ENCODE results near the gene MIF4GD. TPM values are rescaled to one million over a fixed set of nuclear protein-coding genes. Genes with fewer than 3 reads are reported as not detected.

Gene MIF4GD
- total and polyA plus RNA-seq, 9 of the 15 experiments (the other 6 are each of a cell fraction or from before 2014, with no cell fraction given) = 11.8 to 63.8 (median 28.1) TPM

DNA sequence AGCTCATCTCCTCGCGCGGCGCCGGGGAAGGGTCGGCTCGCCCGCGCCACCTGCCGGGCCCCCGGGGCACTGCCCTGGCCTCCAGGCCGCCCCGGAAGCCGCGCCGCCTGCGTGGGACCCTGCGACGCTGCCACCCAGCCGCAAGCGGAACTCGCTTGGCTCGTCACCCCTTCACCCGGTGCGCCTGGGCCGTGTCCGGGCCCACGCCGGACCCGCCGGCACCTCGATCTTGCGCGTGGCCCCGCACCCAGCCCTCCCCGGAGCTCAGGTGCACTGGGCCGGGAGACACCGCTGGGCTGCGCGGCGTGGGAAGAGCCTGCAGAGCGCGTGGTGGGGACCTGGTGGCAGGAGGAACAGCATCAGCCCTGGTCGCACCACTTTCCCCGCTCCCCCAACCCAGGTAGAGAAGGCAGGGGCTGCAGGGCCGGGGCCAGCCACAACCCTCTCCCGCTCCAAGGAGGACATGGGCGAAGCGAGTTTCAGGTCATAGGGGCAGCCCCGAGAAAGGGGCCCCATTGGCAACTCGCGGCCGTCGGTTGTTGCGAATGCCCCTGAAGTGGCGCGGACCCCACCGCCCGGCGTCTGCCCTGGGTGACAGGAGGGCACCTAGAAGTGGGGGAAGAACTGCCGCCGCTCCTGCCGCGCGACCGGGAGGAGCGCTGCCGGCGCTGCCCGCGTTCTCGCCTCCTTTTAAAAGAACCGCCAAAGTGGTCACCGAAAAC, 363 bp upstream of the MIF4GD start (continued):
- TF ChIP-seq, protein P1, sequence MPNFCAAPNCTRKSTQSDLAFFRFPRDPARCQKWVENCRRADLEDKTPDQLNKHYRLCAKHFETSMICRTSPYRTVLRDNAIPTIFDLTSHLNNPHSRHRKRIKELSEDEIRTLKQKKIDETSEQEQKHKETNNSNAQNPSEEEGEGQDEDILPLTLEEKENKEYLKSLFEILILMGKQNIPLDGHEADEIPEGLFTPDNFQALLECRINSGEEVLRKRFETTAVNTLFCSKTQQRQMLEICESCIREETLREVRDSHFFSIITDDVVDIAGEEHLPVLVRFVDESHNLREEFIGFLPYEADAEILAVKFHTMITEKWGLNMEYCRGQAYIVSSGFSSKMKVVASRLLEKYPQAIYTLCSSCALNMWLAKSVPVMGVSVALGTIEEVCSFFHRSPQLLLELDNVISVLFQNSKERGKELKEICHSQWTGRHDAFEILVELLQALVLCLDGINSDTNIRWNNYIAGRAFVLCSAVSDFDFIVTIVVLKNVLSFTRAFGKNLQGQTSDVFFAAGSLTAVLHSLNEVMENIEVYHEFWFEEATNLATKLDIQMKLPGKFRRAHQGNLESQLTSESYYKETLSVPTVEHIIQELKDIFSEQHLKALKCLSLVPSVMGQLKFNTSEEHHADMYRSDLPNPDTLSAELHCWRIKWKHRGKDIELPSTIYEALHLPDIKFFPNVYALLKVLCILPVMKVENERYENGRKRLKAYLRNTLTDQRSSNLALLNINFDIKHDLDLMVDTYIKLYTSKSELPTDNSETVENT (CRISPR knock-in tag; IDR thresholded peaks at IDR 0.05) = no peak
- TF ChIP-seq, protein P2, sequence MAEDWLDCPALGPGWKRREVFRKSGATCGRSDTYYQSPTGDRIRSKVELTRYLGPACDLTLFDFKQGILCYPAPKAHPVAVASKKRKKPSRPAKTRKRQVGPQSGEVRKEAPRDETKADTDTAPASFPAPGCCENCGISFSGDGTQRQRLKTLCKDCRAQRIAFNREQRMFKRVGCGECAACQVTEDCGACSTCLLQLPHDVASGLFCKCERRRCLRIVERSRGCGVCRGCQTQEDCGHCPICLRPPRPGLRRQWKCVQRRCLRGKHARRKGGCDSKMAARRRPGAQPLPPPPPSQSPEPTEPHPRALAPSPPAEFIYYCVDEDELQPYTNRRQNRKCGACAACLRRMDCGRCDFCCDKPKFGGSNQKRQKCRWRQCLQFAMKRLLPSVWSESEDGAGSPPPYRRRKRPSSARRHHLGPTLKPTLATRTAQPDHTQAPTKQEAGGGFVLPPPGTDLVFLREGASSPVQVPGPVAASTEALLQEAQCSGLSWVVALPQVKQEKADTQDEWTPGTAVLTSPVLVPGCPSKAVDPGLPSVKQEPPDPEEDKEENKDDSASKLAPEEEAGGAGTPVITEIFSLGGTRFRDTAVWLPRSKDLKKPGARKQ (CRISPR knock-in tag; IDR thresholded peaks at IDR 0.05) = no peak
- no peak for TF ChIP-seq TRIM28 (IDR thresholded peaks at IDR 0.05)
- TF ChIP-seq, protein P3, sequence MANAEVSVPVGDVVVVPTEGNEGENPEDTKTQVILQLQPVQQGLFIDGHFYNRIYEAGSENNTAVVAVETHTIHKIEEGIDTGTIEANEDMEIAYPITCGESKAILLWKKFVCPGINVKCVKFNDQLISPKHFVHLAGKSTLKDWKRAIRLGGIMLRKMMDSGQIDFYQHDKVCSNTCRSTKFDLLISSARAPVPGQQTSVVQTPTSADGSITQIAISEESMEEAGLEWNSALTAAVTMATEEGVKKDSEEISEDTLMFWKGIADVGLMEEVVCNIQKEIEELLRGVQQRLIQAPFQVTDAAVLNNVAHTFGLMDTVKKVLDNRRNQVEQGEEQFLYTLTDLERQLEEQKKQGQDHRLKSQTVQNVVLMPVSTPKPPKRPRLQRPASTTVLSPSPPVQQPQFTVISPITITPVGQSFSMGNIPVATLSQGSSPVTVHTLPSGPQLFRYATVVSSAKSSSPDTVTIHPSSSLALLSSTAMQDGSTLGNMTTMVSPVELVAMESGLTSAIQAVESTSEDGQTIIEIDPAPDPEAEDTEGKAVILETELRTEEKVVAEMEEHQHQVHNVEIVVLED (CRISPR knock-in tag; IDR thresholded peaks at IDR 0.05) = peak; percentile 74
- TF ChIP-seq EP400 (IDR thresholded peaks at IDR 0.05) = peak; percentile 79; the same call in 1 of the 2 replicates
- peak; percentile 73; the same call in 1 of the 2 replicates for TF ChIP-seq POLR2A (conservative IDR thresholded peaks at IDR 0.05)
- TF ChIP-seq ZNF444 (CRISPR knock-in tag; IDR thresholded peaks at IDR 0.05) = no peak
- TF ChIP-seq SMAD2 (IDR thresholded peaks at IDR 0.05; ENCODE audit: low read depth, low read length) = no peak
- no peak for TF ChIP-seq MEF2A (IDR thresholded peaks at IDR 0.05; ENCODE audit: control insufficient read depth, low read depth, low read length)
- TF ChIP-seq, protein P4, sequence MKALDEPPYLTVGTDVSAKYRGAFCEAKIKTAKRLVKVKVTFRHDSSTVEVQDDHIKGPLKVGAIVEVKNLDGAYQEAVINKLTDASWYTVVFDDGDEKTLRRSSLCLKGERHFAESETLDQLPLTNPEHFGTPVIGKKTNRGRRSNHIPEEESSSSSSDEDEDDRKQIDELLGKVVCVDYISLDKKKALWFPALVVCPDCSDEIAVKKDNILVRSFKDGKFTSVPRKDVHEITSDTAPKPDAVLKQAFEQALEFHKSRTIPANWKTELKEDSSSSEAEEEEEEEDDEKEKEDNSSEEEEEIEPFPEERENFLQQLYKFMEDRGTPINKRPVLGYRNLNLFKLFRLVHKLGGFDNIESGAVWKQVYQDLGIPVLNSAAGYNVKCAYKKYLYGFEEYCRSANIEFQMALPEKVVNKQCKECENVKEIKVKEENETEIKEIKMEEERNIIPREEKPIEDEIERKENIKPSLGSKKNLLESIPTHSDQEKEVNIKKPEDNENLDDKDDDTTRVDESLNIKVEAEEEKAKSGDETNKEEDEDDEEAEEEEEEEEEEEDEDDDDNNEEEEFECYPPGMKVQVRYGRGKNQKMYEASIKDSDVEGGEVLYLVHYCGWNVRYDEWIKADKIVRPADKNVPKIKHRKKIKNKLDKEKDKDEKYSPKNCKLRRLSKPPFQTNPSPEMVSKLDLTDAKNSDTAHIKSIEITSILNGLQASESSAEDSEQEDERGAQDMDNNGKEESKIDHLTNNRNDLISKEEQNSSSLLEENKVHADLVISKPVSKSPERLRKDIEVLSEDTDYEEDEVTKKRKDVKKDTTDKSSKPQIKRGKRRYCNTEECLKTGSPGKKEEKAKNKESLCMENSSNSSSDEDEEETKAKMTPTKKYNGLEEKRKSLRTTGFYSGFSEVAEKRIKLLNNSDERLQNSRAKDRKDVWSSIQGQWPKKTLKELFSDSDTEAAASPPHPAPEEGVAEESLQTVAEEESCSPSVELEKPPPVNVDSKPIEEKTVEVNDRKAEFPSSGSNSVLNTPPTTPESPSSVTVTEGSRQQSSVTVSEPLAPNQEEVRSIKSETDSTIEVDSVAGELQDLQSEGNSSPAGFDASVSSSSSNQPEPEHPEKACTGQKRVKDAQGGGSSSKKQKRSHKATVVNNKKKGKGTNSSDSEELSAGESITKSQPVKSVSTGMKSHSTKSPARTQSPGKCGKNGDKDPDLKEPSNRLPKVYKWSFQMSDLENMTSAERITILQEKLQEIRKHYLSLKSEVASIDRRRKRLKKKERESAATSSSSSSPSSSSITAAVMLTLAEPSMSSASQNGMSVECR (CRISPR knock-in tag; IDR thresholded peaks at IDR 0.05) = peak; percentile 90
- TF ChIP-seq, protein P5, sequence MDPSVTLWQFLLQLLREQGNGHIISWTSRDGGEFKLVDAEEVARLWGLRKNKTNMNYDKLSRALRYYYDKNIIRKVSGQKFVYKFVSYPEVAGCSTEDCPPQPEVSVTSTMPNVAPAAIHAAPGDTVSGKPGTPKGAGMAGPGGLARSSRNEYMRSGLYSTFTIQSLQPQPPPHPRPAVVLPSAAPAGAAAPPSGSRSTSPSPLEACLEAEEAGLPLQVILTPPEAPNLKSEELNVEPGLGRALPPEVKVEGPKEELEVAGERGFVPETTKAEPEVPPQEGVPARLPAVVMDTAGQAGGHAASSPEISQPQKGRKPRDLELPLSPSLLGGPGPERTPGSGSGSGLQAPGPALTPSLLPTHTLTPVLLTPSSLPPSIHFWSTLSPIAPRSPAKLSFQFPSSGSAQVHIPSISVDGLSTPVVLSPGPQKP (CRISPR knock-in tag; IDR thresholded peaks at IDR 0.05) = no peak
- no peak for TF ChIP-seq ZNF140 (CRISPR knock-in tag; IDR thresholded peaks at IDR 0.05)
- TF ChIP-seq IRF2 (CRISPR knock-in tag; IDR thresholded peaks at IDR 0.05) = no peak
- peak in 2 of 3 experiments; percentile 67 to 77 for TF ChIP-seq YY1 (IDR thresholded peaks at IDR 0.05; ENCODE audit: borderline replicate concordance in 1 of 3, control insufficient read depth in 1 of 3, extremely low read depth in 1 of 3, insufficient read depth in 3 of 3, insufficient read length in 1 of 3, insufficient replicate concordance in 2 of 3, low read depth in 1 of 3, low read length in 2 of 3)
- TF ChIP-seq ZSCAN29 (IDR thresholded peaks at IDR 0.05) = no peak
- no peak for TF ChIP-seq KLF13 (tag; IDR thresholded peaks at IDR 0.05; ENCODE audit: borderline replicate concordance, low read depth)

All from K562 (cell line).